A549 (cell line): ENCODE measurements around the gene UBE2G2. TPM values are rescaled to one million over a fixed set of nuclear protein-coding genes. Genes with fewer than 3 reads are reported as not detected.

Experiments
- ATAC-seq, 2 experiments: fragments of 200-7000 bp in 1 of 2; fragments of >200 bp in 1 of 2; cut with Nextera tagmentation in 1 of 2; cut with Tn5 transposase in 1 of 2; 3 replicates each; pipeline versions ENCODE4 v1.8.0 to v1.9.1; 2018 to 2020; ENCODE audit warnings: mild to moderate bottlenecking in 1 of 2, moderate library complexity in 1 of 2
- CTCF ChIA-PET: fragments of 300-600 bp; sonication (Branson Sonifier 250); formaldehyde crosslinking; extraction: SDS; loops from one replicate; lab custom pipeline; 2021; ENCODE audit warnings: antibody characterized with exemption, inconsistent platforms; lab: Yijun Ruan, JAX
- POLR2A ChIA-PET: fragments of 350-600 bp; formaldehyde crosslinking; extraction: SDS; loops from one replicate; lab custom pipeline; 2021; ENCODE audit warnings: antibody characterized with exemption, inconsistent platforms; lab: Yijun Ruan, JAX
- DNase-seq, 2 experiments: peaks; one replicate each; pipeline versions ENCODE4 v3.0.0 to v3.0.0-alpha.2; 2011 to 2016; ENCODE audit warnings: low read depth in 1 of 2, low spot score in 1 of 2
- FAIRE-seq: peaks from 2 replicates; lab custom pipeline; 2011; peaks lifted over from hg19 to GRCh38; lab: Jason Lieb, UNC
- H3K27ac ChIP-seq, 2 experiments: fragments of >200 bp; sonication (Bioruptor Twin); formaldehyde crosslinking; 3 replicates each; pipeline ENCODE4 v1.5.1; 2016 to 2017
- H3K4me1 ChIP-seq: fragments of >200 bp; sonication (Bioruptor Twin); formaldehyde crosslinking; 3 replicates; pipeline ENCODE4 v1.6.1; 2016
- H3K4me2 ChIP-seq: fragments of >200 bp; sonication (Bioruptor Twin); formaldehyde crosslinking; 3 replicates; pipeline ENCODE4 v1.6.1; 2016
- H3K4me3 ChIP-seq: fragments of >200 bp; sonication (Bioruptor Twin); formaldehyde crosslinking; 3 replicates; pipeline ENCODE4 v1.5.1; 2016
- H3K9me3 ChIP-seq: fragments of >200 bp; sonication (Bioruptor Twin); formaldehyde crosslinking; 3 replicates; pipeline ENCODE4 v1.6.1; 2016
- ATOH8 ChIP-seq: fragments of 250-450 bp; sonication (Bioruptor Pico); IDR thresholded peaks from 2 replicates; pipeline ENCODE4 v1.5.0; 2020; ENCODE audit warnings: low read depth, mild to moderate bottlenecking, moderate library complexity
- BHLHE40 ChIP-seq: IDR thresholded peaks from 2 replicates; pipeline ENCODE4 v1.6.1; 2012; ENCODE audit warnings: low read depth, low read length, inconsistent platforms
- CBX2 ChIP-seq: fragments of 200-600 bp; sonication (generic); IDR thresholded peaks from 2 replicates; pipeline ENCODE4 v1.6.1; 2016; ENCODE audit warnings: low read depth, mild to moderate bottlenecking, borderline replicate concordance
- E2F6 ChIP-seq: IDR thresholded peaks from 2 replicates; pipeline ENCODE4 v1.6.1; 2012; ENCODE audit warnings: low read depth, borderline replicate concordance
- EHMT2 ChIP-seq: fragments of 200-600 bp; sonication (generic); IDR thresholded peaks from 2 replicates; pipeline ENCODE4 v1.6.1; 2016; ENCODE audit warnings: antibody characterized with exemption, low read depth, mild to moderate bottlenecking, moderate library complexity
- ELK1 ChIP-seq: fragments of 150-350 bp; IDR thresholded peaks from 2 replicates; pipeline ENCODE4 v1.6.1; 2014; ENCODE audit warnings: low read depth, mild to moderate bottlenecking, low read length
- EP300 ChIP-seq, 2 experiments: fragments of >200 bp; sonication (Bioruptor Twin); formaldehyde crosslinking; IDR thresholded peaks; 2 replicates in 1 of 2; 3 replicates in 1 of 2; pipeline ENCODE4 v1.6.1; 2016 to 2017
- ESRRA ChIP-seq: fragments of 150-350 bp; IDR thresholded peaks from 2 replicates; pipeline ENCODE4 v1.6.1; 2014; ENCODE audit warnings: mild to moderate bottlenecking, low read length, borderline replicate concordance
- HDAC2 ChIP-seq: fragments of 200-600 bp; sonication (generic); IDR thresholded peaks from 2 replicates; pipeline ENCODE4 v1.6.1; 2016
- HES2 ChIP-seq: fragments of >200 bp; sonication (Bioruptor Twin); formaldehyde crosslinking; IDR thresholded peaks from 2 replicates; pipeline ENCODE4 v1.6.1; 2016
- HMGXB4 ChIP-seq: fragments of 250-450 bp; sonication (Bioruptor Pico); IDR thresholded peaks from 2 replicates; pipeline ENCODE4 v1.5.0; 2021; ENCODE audit warnings: mild to moderate bottlenecking, moderate library complexity, borderline replicate concordance
- HOXA7 ChIP-seq: fragments of 250-450 bp; sonication (Bioruptor Pico); IDR thresholded peaks from 2 replicates; pipeline ENCODE4 v1.5.0; 2020; ENCODE audit warnings: mild to moderate bottlenecking, moderate library complexity
- JUN ChIP-seq, 2 experiments: fragments of >200 bp; sonication (Bioruptor Twin); formaldehyde crosslinking; IDR thresholded peaks; 2 replicates in 1 of 2; 3 replicates in 1 of 2; pipeline ENCODE4 v1.6.1; 2016 to 2017
- JUNB ChIP-seq: fragments of >200 bp; sonication (Bioruptor Twin); formaldehyde crosslinking; IDR thresholded peaks from 2 replicates; pipeline ENCODE4 v1.6.1; 2016
- MAFK ChIP-seq: fragments of 450-650 bp; IDR thresholded peaks from 2 replicates; pipeline ENCODE4 v1.6.1; 2014; ENCODE audit not compliant: partially characterized antibody
- MAX ChIP-seq: IDR thresholded peaks from 2 replicates; pipeline ENCODE4 v1.6.1; 2012
- RCOR1 ChIP-seq: fragments of 150-350 bp; IDR thresholded peaks from 2 replicates; pipeline ENCODE4 v1.6.1; 2014; ENCODE audit warnings: antibody characterized with exemption, low read length, low read depth
- ZC3H11A ChIP-seq: fragments of 450-650 bp; IDR thresholded peaks from 2 replicates; pipeline ENCODE4 v1.6.1; 2014; ENCODE audit warnings: antibody characterized with exemption, mild to moderate bottlenecking
- WGBS: methylation state at CpG from one replicate; pipeline ENCODE4 v1.1.6; 2017; ENCODE audit errors: missing lambda C conversion rate; 5-methylcytosine and 5-hydroxymethylcytosine counted together
- polyA plus RNA-seq, 4 experiments: library from polyadenylated mRNA; depleted of rRNA in 3 of 4; stranded (reverse); fragments of >200 nt; fragmentation: RNase III in 1 of 4; extraction: RNeasy Plus Mini Kit Qiagen cat#74134 plus additional on column Dnase treatment in 1 of 4; gene quantifications; 2 replicates in 3 of 4; 3 replicates in 1 of 4; pipeline ENCODE4 v1.2.3, GENCODE V29; 2011 to 2017

UBE2G2 gene
- polyA plus RNA-seq, 2 of the 4 experiments (the other 2 are of a cell fraction): 56.9 to 68.2 TPM

- no peak overlapping the region for H3K4me3 ChIP-seq
- no peak for FAIRE-seq
- no peak for TF ChIP-seq ELK1
- TF ChIP-seq CBX2: no peak
- no peak for TF ChIP-seq ATOH8
- no peak for TF ChIP-seq HMGXB4
- no peak for TF ChIP-seq HDAC2
- TF ChIP-seq BHLHE40: no peak
- no peak for TF ChIP-seq JUN (IDR thresholded peaks at IDR 0.05)
- TF ChIP-seq EP300 (IDR thresholded peaks at IDR 0.05): no peak
- no peak for TF ChIP-seq JUNB
- no peak for TF ChIP-seq MAFK
- no peak for TF ChIP-seq HES2
- no peak for TF ChIP-seq E2F6
- H3K4me2 ChIP-seq: no peak overlapping the region
- no peaks in the 10 kb centered on the region for H3K9me3 ChIP-seq
- H3K27ac ChIP-seq: no peak overlapping the region
- ATAC-seq: no peak
- ChIA-PET CTCF (interaction anchor here (1.4 kb wide), 1 partner anchor 13 kb away, joined by 4 read pairs; no protein-coding TSS in a partner anchor), POLR2A (no interaction called here)
- H3K4me1 ChIP-seq: no peaks in the 10 kb centered on the region
- no peak for DNase-seq
- 86% methylated on average over 5 of the region's 5 CpGs for WGBS
Observed at GRCh38 chr21:44755227-44755626, 46.4 kb downstream of the UBE2G2 start.

- ChIA-PET CTCF (interaction anchor here (0.8 to 1.4 kb wide), 4 partner anchors 9 to 244 kb away, joined by 3 read pairs; no protein-coding TSS in a partner anchor), POLR2A (no interaction called here)
- no peak overlapping the region for H3K4me3 ChIP-seq
- no peak for DNase-seq
- no peak overlapping the region for H3K4me2 ChIP-seq
- no peak for TF ChIP-seq HDAC2
- TF ChIP-seq HOXA7 (CRISPR knock-in tag): no peak
- no peak for TF ChIP-seq ZC3H11A
- TF ChIP-seq EHMT2: no peak
- TF ChIP-seq ATOH8: no peak
- TF ChIP-seq MAX: no peak
- TF ChIP-seq ESRRA: no peak
- TF ChIP-seq ELK1: no peak
- no peak for TF ChIP-seq HES2
- TF ChIP-seq RCOR1: no peak
- no peaks in the 10 kb centered on the region for H3K9me3 ChIP-seq
- no peak for FAIRE-seq
- no peak overlapping the region for H3K27ac ChIP-seq
- 80% methylated on average over 1 of the region's 19 CpGs for WGBS
- no peaks in the 10 kb centered on the region for H3K4me1 ChIP-seq
- ATAC-seq: no peak
Observed at GRCh38 chr21:44753357-44753756, 48.3 kb downstream of the UBE2G2 start.
